GM19239 (cell line): Measurements from ENCODE around the gene COQ8B.
A peak's percentile ranks its signal among the peaks of the same experiment; 100 is the strongest.

Experiments used
- DNase-seq: peaks from one replicate; pipeline ENCODE4 v3.0.0; 2011; ENCODE audit warnings: low spot score; ENCODE audit not compliant: insufficient read length
- FAIRE-seq: peaks from 2 replicates; lab custom pipeline; 2011; peaks lifted over from hg19 to GRCh38; lab: Jason Lieb, UNC

The COQ8B gene

GRCh38 chr19:40719414-40719894 is 2.8 kb upstream of the COQ8B start:
- no peak for DNase-seq
- FAIRE-seq: no peak

GRCh38 chr19:40718774-40719391 is 2.2 kb upstream of the COQ8B start:
- peak; percentile 22 for DNase-seq
- no peak for FAIRE-seq

DNA sequence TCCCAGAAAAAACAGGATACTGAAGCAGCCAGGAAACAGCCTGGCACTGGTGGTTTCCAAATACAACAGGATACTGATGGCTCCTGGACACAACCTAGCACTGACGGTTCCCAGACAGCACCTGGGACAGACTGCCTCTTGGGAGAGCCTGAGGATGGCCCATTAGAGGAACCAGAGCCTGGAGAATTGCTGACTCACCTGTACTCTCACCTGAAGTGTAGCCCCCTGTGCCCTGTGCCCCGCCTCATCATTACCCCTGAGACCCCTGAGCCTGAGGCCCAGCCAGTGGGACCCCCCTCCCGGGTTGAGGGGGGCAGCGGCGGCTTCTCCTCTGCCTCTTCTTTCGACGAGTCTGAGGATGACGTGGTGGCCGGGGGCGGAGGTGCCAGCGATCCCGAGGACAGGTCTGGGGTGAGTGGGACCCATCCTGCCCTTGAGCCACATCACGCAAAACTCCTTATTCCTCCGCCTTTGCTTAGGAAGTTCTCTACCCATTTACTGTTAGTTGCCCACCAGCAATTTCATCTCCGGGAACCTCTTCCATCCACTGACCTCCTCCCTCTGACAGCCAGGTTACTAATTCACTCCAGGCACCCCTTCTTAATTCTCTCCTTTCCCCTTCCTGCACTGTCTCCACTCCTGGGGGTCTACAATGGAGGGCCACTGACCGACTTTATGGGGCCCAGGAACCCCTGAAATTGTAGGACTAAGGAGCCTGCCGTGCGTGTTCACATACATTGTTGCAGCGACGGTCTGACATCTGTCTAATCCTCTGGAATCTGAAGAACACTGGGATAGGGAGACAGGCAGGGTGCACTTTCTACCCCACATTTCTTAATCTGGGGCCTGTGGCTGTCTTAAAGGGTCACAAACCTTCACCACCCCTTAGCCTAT is 1.4 kb upstream of the COQ8B start:
- DNase-seq (no peak), FAIRE-seq (no peak)

DNA sequence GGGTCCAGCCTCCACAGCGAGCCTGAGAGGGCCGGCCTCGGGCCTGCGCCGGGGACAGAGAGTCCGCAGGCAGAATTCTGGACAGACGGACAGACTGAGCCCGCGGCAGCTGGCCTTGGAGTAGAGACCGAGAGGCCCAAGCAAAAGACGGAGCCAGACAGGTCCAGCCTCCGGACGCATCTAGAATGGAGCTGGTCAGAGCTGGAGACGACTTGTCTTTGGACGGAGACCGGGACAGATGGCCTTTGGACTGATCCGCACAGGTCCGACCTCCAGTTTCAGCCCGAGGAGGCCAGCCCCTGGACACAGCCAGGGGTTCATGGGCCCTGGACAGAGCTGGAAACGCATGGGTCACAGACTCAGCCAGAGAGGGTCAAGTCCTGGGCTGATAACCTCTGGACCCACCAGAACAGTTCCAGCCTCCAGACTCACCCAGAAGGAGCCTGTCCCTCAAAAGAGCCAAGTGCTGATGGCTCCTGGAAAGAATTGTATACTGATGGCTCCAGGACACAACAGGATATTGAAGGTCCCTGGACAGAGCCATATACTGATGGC is 716 bp upstream of the COQ8B start:
- DNase-seq: no peak

DNA sequence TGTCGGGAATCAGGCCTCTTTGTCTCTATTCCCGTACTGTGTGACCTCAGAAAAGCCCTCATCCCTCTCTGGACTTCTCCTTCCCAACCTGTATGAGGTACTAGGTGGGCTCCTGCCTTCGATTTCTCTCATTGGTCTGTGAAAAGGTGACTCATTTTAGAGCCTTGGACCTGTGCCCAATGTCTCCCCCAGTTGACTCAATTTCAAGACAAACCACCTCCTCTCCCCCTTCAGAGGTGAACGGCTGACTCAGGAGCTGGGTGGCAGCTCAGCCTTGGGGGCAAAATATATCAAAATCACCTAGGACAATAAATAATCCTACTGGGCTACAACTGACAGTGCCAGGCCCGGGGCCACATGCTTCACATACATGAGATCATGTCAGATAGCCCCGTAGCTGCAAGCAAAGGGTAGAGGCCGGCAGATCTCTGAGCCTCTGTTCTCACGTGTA is 630 bp downstream of the COQ8B start:
- no peak for DNase-seq
- peak; percentile 68 for FAIRE-seq

More for the DNA sequence above, 716 bp upstream of the COQ8B start:
- no peak for FAIRE-seq

- DNase-seq (peak; percentile 90), FAIRE-seq (peak; percentile 84)
Measured at GRCh38 chr19:40714441-40715299, 2.0 kb downstream of the COQ8B start.

DNA sequence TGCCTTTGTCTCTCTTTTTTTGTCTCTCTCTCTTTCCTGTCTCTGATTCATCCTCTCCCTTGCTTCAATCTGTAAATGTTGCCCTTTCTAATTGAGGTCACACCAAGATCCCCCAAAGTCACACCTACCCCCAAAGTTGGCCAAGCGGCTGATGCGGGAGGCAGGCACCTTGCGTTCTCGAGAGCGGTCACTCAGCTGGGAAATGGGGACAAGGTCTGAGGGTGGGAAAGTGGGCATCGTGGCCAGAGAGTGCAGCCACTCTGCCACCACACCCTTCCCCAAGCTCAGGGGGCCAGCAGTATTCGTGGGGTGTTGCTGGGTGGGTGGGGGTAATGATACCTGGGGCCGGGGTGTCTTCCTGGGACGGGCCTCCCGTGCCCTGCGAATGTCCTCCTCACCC is 2.7 kb downstream of the COQ8B start:
- DNase-seq (no peak), FAIRE-seq (no peak)

DNA sequence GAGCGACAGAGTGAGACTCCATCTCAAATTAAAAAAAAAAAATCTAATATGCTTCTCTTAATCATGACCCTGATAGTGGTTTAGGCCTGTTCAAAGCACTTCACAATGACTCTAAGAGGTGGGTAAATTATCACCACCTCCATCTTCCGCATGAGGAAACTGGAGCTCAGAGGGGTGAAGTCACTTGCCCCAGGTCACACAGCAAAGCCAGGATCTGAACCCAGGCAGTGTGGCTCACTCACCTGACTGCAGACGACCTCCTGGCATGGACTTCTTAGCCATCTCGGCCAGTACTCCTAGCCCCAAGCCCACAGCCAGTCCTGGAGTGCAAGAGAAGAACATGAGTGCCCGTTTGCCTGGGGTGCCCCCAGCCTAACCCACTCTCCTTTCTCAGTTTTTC is 6.9 kb downstream of the COQ8B start:
- no peak for FAIRE-seq
- DNase-seq: no peak

GRCh38 chr19:40707615-40708014 is 9.1 kb downstream of the COQ8B start:
- no peak for DNase-seq
- no peak for FAIRE-seq

DNA sequence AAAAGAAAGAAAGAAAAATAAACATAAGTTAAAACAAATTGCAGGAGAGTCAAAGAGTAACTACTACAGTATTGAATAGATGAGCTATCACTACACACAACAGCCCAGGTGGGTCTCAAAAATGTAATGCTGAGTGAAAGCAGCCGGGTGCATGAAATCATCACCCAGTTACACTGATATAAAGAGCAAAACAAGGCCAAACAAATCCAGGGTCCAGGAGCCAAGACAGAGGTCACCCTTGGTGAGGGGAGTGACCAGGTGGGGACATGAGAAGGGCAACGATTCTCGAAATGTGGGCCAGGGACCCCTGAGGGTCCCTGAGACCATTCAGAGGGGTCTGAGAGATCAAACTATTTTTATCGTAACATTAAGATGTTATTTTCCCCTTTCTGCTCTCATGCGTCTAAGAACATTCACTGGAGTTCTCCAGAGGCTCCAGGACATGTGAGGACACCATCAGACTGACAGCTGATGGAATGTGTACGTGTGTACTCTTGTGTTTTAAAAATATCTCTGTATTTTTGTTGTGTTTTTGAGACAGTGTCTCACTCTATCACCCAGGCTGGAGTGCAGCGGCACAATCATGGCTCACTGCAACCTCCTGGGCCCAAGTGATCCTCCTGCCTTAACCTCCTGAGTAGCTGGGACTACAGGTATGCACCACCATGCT is 10.6 kb downstream of the COQ8B start:
- DNase-seq (no peak), FAIRE-seq (no peak)

DNA sequence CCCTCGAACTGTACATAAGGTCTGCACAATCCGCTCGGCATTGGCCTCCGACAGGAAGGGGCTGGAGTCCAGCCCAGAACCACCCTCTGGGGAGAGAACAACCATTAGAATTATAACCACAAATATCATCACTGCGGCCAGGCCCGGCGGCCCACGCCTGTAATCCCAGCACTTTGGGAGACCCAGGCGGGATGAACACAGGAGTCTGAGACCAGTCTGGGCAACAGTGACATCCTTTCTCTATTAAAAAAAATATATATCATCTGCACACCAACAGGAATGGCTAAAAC is 11.4 kb downstream of the COQ8B start:
- FAIRE-seq (no peak), DNase-seq (no peak)

- FAIRE-seq (no peak), DNase-seq (no peak)
Measured at GRCh38 chr19:40704491-40705361, 12.0 kb downstream of the COQ8B start.

- FAIRE-seq (no peak), DNase-seq (no peak)
Measured at GRCh38 chr19:40703029-40703755, 13.5 kb downstream of the COQ8B start.

DNA sequence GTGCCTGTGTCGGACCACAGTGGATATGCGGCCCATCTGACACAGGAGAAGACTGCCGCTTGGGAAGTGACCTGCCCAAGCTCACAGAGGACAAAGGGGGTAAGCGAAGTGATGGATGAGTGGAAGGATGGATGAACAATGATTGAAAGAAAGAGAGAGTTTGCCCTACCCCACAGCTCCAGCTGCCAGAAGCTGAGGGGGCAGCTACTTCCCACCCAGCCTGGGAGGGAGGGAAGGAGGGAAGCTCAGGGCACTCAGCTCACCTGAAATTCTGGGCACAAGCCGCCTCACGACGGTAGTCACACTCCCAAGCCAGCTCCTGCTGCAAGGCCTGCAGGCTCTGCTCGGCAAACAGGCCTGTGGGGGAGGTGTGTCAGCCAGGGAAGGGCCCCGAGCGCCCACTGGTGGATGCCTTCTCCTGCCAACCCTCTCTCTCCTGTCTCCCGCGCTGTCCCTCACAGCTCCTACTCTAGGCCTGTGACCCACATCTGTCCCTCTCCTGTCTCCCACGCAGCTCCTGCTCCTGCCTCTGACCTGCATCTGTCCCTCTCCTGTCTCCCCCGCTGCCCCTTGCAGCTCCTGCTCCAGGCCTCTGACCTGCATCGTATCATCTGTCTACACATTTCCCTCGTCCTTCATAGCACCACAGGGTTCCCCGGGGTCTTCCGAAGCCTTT is 14.2 kb downstream of the COQ8B start:
- no peak for DNase-seq
- FAIRE-seq: no peak

GRCh38 chr19:40701758-40702157 is 14.9 kb downstream of the COQ8B start:
- FAIRE-seq: no peak

DNA sequence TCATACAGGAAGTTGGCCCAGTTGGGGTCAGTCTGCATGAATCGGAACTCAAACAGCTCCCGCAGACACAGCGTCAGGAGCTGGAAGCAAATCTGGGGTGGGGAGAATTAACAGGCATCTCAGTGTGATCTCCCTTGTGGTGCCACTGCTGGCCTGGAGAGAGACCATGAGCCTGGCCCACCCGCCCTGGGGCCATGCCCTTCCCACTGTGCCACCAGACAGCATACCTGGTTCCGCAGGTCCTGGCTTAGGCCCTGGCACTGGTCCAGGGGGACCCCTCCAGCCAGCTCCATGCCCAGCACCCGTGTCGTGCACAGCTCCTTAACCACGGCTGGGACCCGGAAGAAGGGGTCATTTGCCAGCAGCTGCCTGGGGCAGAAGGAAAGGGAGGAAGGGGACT is 16.6 kb downstream of the COQ8B start:
- DNase-seq: no peak
- no peak for FAIRE-seq

More at GRCh38 chr19:40701758-40702157, 14.9 kb downstream of the COQ8B start:
- DNase-seq: no peak

DNA sequence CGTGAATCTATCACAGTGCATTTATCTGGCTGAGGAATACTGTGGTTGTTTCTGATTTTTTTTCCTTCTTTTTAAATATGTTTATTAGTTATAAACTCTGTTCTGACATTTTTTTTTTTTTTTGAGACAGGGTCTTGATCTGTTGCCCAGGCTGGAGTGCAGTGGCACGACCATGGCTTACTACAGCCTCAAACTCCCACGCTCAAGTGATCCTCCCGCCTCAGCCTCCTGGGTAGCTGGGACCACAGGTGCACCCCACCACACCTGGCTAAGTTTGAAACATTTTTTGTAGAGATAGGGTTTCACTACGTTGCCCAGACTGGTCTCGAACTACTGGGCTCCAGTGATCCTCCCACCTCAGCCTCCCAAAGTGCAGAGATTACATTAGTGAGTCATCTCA is 19.7 kb downstream of the COQ8B start:
- FAIRE-seq (no peak), DNase-seq (no peak)

DNA sequence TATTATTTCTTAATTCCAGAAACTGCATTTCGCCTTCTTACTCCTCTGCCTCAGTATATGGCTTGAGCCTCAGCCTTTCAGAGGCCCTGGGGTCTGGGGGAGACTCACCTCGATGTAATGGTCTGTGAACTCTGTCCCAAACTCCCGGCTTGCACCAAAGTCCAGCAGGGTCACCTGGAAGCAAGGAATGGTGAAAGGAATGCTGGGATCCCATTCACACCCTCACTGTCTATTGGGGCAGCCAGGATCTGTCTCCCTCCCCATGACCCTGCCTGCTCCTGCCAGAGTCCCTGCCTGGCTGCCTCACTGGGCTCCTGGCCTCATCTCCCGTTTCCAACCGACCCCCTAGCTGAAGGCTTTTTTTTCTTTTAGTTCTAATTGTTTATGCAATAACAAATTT is 20.8 kb downstream of the COQ8B start:
- DNase-seq (no peak), FAIRE-seq (no peak)
